HepG2 (cell line): ENCODE results near the gene IER5L. TPM values are rescaled to one million over a fixed set of nuclear protein-coding genes. Genes with fewer than 3 reads are reported as not detected.

Experiments used
- ATF3 ChIP-seq: sonication (generic); formaldehyde crosslinking; IDR thresholded peaks from 2 replicates; pipeline ENCODE4 v1.4.0; 2020; ENCODE audit warnings: missing genetic modification reagents
- BRCA1 ChIP-seq: sonication (generic); formaldehyde crosslinking; IDR thresholded peaks from 2 replicates; pipeline ENCODE4 v1.4.0; 2020; ENCODE audit warnings: missing genetic modification reagents
- CBX1 ChIP-seq: IDR thresholded peaks from one replicate; pipeline ENCODE4 v1.6.1; 2016; ENCODE audit warnings: antibody characterized with exemption, low read depth
- CCDC6 ChIP-seq: sonication (generic); formaldehyde crosslinking; IDR thresholded peaks from 2 replicates; pipeline ENCODE4 v1.8.1; 2022; ENCODE audit warnings: mild to moderate bottlenecking, missing genetic modification reagents, moderate library complexity
- HDAC2 ChIP-seq: sonication (generic); formaldehyde crosslinking; IDR thresholded peaks from 2 replicates; pipeline ENCODE4 v1.4.0; 2020; ENCODE audit warnings: missing genetic modification reagents
- HNF4G ChIP-seq, 2 experiments: sonication (generic) in 1 of 2; formaldehyde crosslinking in 1 of 2; IDR thresholded peaks; 2 replicates each; pipeline versions ENCODE4 v1.4.0 to v1.6.1; 2011 to 2020; ENCODE audit warnings: borderline replicate concordance in 2 of 2, low read depth in 2 of 2, mild to moderate bottlenecking in 2 of 2, low read length in 1 of 2, missing genetic modification reagents in 1 of 2, moderate library complexity in 1 of 2
- JARID2 ChIP-seq: sonication (generic); formaldehyde crosslinking; IDR thresholded peaks from 2 replicates; pipeline ENCODE4 v1.8.1; 2023; ENCODE audit warnings: missing genetic modification reagents, inconsistent platforms; ENCODE audit not compliant: insufficient replicate concordance
- MXI1 ChIP-seq: IDR thresholded peaks from 3 replicates; pipeline ENCODE4 v1.6.1; 2012; ENCODE audit warnings: low read depth, low read length, inconsistent platforms, borderline replicate concordance
- NFYB ChIP-seq: sonication (generic); formaldehyde crosslinking; IDR thresholded peaks from 2 replicates; pipeline ENCODE4 v1.4.0; 2020; ENCODE audit warnings: missing genetic modification reagents
- PHF20 ChIP-seq: sonication (generic); formaldehyde crosslinking; IDR thresholded peaks from 2 replicates; pipeline ENCODE4 v1.5.0; 2020; ENCODE audit warnings: mild to moderate bottlenecking, missing genetic modification reagents
- SIX1 ChIP-seq: sonication (generic); formaldehyde crosslinking; IDR thresholded peaks from 2 replicates; pipeline ENCODE4 v1.4.0; 2020; ENCODE audit warnings: missing genetic modification reagents, borderline replicate concordance
- TARDBP ChIP-seq: sonication (generic); formaldehyde crosslinking; IDR thresholded peaks from 2 replicates; pipeline ENCODE4 v1.8.0; 2022; ENCODE audit warnings: mild to moderate bottlenecking, missing genetic modification reagents
- TEF ChIP-seq: sonication (generic); formaldehyde crosslinking; IDR thresholded peaks from 2 replicates; pipeline ENCODE4 v1.5.0; 2020; ENCODE audit warnings: missing genetic modification reagents
- ZBTB1 ChIP-seq: sonication (generic); formaldehyde crosslinking; IDR thresholded peaks from 2 replicates; pipeline ENCODE4 v1.4.0; 2020; ENCODE audit warnings: missing genetic modification reagents, borderline replicate concordance
- ZFP1 ChIP-seq: IDR thresholded peaks from 2 replicates; pipeline ENCODE4 v1.6.1; 2016
- ZNF12 ChIP-seq: sonication (generic); formaldehyde crosslinking; IDR thresholded peaks from 2 replicates; pipeline ENCODE4 v1.5.0; 2020; ENCODE audit warnings: missing genetic modification reagents
- ZNF225 ChIP-seq: sonication (generic); formaldehyde crosslinking; IDR thresholded peaks from 2 replicates; pipeline ENCODE4 v1.4.0; 2020; ENCODE audit warnings: mild to moderate bottlenecking, missing genetic modification reagents
- ZNF234 ChIP-seq: sonication (generic); formaldehyde crosslinking; conservative IDR thresholded peaks from 2 replicates; pipeline ENCODE4 v1.5.1; 2020; ENCODE audit warnings: mild to moderate bottlenecking, missing genetic modification reagents
- ZNF558 ChIP-seq: sonication (generic); formaldehyde crosslinking; IDR thresholded peaks from 2 replicates; pipeline ENCODE4 v1.9.0; 2022; ENCODE audit warnings: mild to moderate bottlenecking, missing genetic modification reagents, borderline replicate concordance
- ZNF740 ChIP-seq: sonication (generic); formaldehyde crosslinking; IDR thresholded peaks from 2 replicates; pipeline ENCODE4 v1.4.0; 2020; ENCODE audit warnings: missing genetic modification reagents
- ZNF75D ChIP-seq: sonication (generic); formaldehyde crosslinking; IDR thresholded peaks from 2 replicates; pipeline ENCODE4 v1.8.1; 2023; ENCODE audit warnings: missing genetic modification reagents, mild to moderate bottlenecking, borderline replicate concordance
- ZSCAN12 ChIP-seq: sonication (generic); formaldehyde crosslinking; IDR thresholded peaks from 2 replicates; pipeline ENCODE4 v1.9.0; 2021; ENCODE audit warnings: mild to moderate bottlenecking, missing genetic modification reagents
- ZSCAN9 ChIP-seq: IDR thresholded peaks from 2 replicates; pipeline ENCODE4 v1.6.1; 2016; ENCODE audit warnings: borderline replicate concordance
- polyA plus RNA-seq, 8 experiments: library from polyadenylated mRNA; depleted of rRNA in 3 of 8; stranded (reverse) in 7 of 8; unstranded in 1 of 8; fragments of >200 nt; fragmentation: Illumina TruSeq in 4 of 8; extraction: Trizol in 4 of 8; gene quantifications; 2 replicates each; pipeline versions ENCODE4 v1.2.1 to v1.2.3, GENCODE V29; 2011 to 2016; ENCODE audit warnings: low read depth in 4 of 8, missing spikeins in 1 of 8, mixed read lengths in 1 of 8; ENCODE audit not compliant: insufficient read depth in 1 of 8
- total RNA-seq, 5 experiments: library from RNA; depleted of rRNA; stranded (reverse); fragments of >200 nt; fragmentation: Illumina TruSeq; extraction: Trizol; gene quantifications; 2 replicates each; pipeline ENCODE4 v1.2.3, GENCODE V29; 2016; ENCODE audit warnings: low read depth in 1 of 5
- TF ChIP-seq, protein P1 (sequence below), 2 experiments: IDR thresholded peaks; 2 replicates each; pipeline ENCODE4 v1.6.1; 2011 to 2012; ENCODE audit warnings: low read length in 2 of 2, borderline replicate concordance in 1 of 2, low read depth in 1 of 2, mild to moderate bottlenecking in 1 of 2, moderate library complexity in 1 of 2

The IER5L gene
- total and polyA plus RNA-seq, 2 of the 13 experiments (the other 11 are each of a cell fraction or from before 2014, with no cell fraction given): 1.8 to 3.3 TPM

- TF ChIP-seq ZSCAN12 (CRISPR knock-in tag) (0 out of 2 replicates have a peak, but pooled peaks have one; percentile 20), ZNF740 (CRISPR knock-in tag) (no peak; the same call in 1 of the 2 replicates), TEF (peak; percentile 43; the same call in 1 of the 2 replicates), ZNF75D (CRISPR knock-in tag) (no peak), ZBTB1 (CRISPR knock-in tag) (no peak), BRCA1 (CRISPR knock-in tag) (no peak), JARID2 (CRISPR knock-in tag) (no peak), ZNF12 (CRISPR knock-in tag) (no peak), CBX1 (peak; percentile 19), CCDC6 (CRISPR knock-in tag) (peak; percentile 25; the same call in 1 of the 2 replicates), ZNF225 (CRISPR knock-in tag) (no peak), ZNF234 (CRISPR knock-in tag) (no peak), SIX1 (CRISPR knock-in tag) (no peak), TARDBP (CRISPR knock-in tag) (peak; percentile 37; the same call in 1 of the 2 replicates), ZSCAN9 (CRISPR knock-in tag) (no peak), MXI1 (peak; percentile 58; the same call in 1 of the 3 replicates), ATF3 (CRISPR knock-in tag) (no peak), PHF20 (CRISPR knock-in tag) (no peak), ZFP1 (CRISPR knock-in tag) (no peak), NFYB (CRISPR knock-in tag) (no peak), HDAC2 (no peak; the same call in 1 of the 2 replicates), ZNF558 (CRISPR knock-in tag) (no peak), HNF4G (IDR thresholded peaks at IDR 0.05; ENCODE audit: borderline replicate concordance, low read depth, low read length) (peak; percentile 58; the same call in 1 of the 2 replicates), HNF4G (CRISPR knock-in tag; IDR thresholded peaks at IDR 0.05; ENCODE audit: borderline replicate concordance, low read depth) (no peak)
- TF ChIP-seq, protein P1, sequence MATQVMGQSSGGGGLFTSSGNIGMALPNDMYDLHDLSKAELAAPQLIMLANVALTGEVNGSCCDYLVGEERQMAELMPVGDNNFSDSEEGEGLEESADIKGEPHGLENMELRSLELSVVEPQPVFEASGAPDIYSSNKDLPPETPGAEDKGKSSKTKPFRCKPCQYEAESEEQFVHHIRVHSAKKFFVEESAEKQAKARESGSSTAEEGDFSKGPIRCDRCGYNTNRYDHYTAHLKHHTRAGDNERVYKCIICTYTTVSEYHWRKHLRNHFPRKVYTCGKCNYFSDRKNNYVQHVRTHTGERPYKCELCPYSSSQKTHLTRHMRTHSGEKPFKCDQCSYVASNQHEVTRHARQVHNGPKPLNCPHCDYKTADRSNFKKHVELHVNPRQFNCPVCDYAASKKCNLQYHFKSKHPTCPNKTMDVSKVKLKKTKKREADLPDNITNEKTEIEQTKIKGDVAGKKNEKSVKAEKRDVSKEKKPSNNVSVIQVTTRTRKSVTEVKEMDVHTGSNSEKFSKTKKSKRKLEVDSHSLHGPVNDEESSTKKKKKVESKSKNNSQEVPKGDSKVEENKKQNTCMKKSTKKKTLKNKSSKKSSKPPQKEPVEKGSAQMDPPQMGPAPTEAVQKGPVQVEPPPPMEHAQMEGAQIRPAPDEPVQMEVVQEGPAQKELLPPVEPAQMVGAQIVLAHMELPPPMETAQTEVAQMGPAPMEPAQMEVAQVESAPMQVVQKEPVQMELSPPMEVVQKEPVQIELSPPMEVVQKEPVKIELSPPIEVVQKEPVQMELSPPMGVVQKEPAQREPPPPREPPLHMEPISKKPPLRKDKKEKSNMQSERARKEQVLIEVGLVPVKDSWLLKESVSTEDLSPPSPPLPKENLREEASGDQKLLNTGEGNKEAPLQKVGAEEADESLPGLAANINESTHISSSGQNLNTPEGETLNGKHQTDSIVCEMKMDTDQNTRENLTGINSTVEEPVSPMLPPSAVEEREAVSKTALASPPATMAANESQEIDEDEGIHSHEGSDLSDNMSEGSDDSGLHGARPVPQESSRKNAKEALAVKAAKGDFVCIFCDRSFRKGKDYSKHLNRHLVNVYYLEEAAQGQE (IDR thresholded peaks at IDR 0.05; ENCODE audit: borderline replicate concordance in 1 of 2, low read depth in 1 of 2, low read length in 2 of 2): no peak
These were observed 2.0 kb downstream of the IER5L start (continued) for GRCh38 chr9:129175825-129176633.
